GM12878 (cell line): ENCODE results near the gene SRRM5. TPM values are rescaled to one million over a fixed set of nuclear protein-coding genes. Genes with fewer than 3 reads are reported as not detected.

Source experiments
- ATAC-seq: fragments of 200-7000 bp; cut with Tn5 transposase; 3 replicates; pipeline ENCODE4 v1.9.1; 2020; ENCODE audit warnings: mild to moderate bottlenecking, moderate library complexity
- BruUV-seq: library from RNA; stranded (reverse); fragments of 400-500 nt; replicated peaks from 2 replicates; lab custom pipeline; 2021; lab: Mats Ljungman, UMichigan
- CTCF ChIA-PET: fragments of 300-600 bp; sonication (Branson Sonifier 250); formaldehyde crosslinking; extraction: SDS; loops from one replicate; lab custom pipeline; 2021; ENCODE audit warnings: inconsistent platforms; lab: Yijun Ruan, JAX
- POLR2A ChIA-PET: fragments of 350-600 bp; formaldehyde crosslinking; extraction: SDS; loops from one replicate; lab custom pipeline; 2021; ENCODE audit warnings: inconsistent platforms; lab: Charles Lee
- RAD21 ChIA-PET: fragments of 300-600 bp; sonication (Branson Sonifier 250); formaldehyde crosslinking; loops from one replicate; lab custom pipeline; 2023; ENCODE audit warnings: antibody characterized with exemption; ENCODE audit not compliant: unreplicated experiment; lab: Charles Lee
- SMC1A ChIA-PET: fragments of 300-600 bp; sonication (Branson Sonifier 250); formaldehyde crosslinking; loops from one replicate; lab custom pipeline; 2023; ENCODE audit not compliant: unreplicated experiment, uncharacterized antibody; lab: Charles Lee
- DNase-seq: peaks from one replicate; pipeline ENCODE4 v3.0.0-alpha.2; 2011; ENCODE audit warnings: low read depth, low spot score
- FAIRE-seq: peaks from 3 replicates; lab custom pipeline; 2011; peaks lifted over from hg19 to GRCh38; lab: Jason Lieb, UNC
- H2AFZ ChIP-seq: 2 replicates; pipeline ENCODE4 v1.6.0; 2011; ENCODE audit warnings: low read depth, low read length, control low read depth; ENCODE audit not compliant: control insufficient read depth
- H3K27ac ChIP-seq: 2 replicates; pipeline ENCODE4 v1.5.1; 2011; ENCODE audit warnings: control low read depth; ENCODE audit not compliant: control insufficient read depth, insufficient read depth
- H3K27me3 ChIP-seq, 2 experiments: replicated peaks in 1 of 2; 2 replicates each; pipeline versions ENCODE4 v1.6.0 to v1.6.1; 2011; ENCODE audit warnings: low read length in 1 of 2; ENCODE audit not compliant: control insufficient read depth in 2 of 2, insufficient read depth in 2 of 2
- H3K36me3 ChIP-seq, 2 experiments: 2 replicates each; pipeline ENCODE4 v1.5.1; 2011; ENCODE audit warnings: low read length in 1 of 2; ENCODE audit not compliant: control insufficient read depth in 2 of 2, insufficient read depth in 2 of 2
- H3K4me1 ChIP-seq: 2 replicates; pipeline ENCODE4 v1.6.1; 2011; ENCODE audit warnings: mild to moderate bottlenecking, low read length, moderate library complexity, mixed read lengths; ENCODE audit not compliant: control insufficient read depth, insufficient read depth
- H3K4me2 ChIP-seq: 2 replicates; pipeline ENCODE4 v1.6.0; 2011; ENCODE audit warnings: control low read depth; ENCODE audit not compliant: control insufficient read depth, insufficient read depth
- H3K4me3 ChIP-seq: fragments of 200-600 bp; sonication (generic); 2 replicates; pipeline ENCODE4 v1.5.1; 2016
- H3K79me2 ChIP-seq: 2 replicates; pipeline ENCODE4 v1.6.0; 2011; ENCODE audit warnings: low read length; ENCODE audit not compliant: control insufficient read depth, insufficient read depth
- H3K9ac ChIP-seq: 2 replicates; pipeline ENCODE4 v1.8.0; 2011; ENCODE audit warnings: low read length, control low read depth, mixed read lengths; ENCODE audit not compliant: control insufficient read depth, insufficient read depth
- H3K9me3 ChIP-seq: replicated peaks from 3 replicates; pipeline ENCODE4 v1.5.1; 2011; ENCODE audit warnings: mild to moderate bottlenecking, low read length; ENCODE audit not compliant: control insufficient read depth, insufficient read depth
- H4K20me1 ChIP-seq: 2 replicates; pipeline ENCODE4 v1.6.0; 2011; ENCODE audit not compliant: control insufficient read depth, insufficient read depth
- EZH2 ChIP-seq: IDR thresholded peaks from 2 replicates; pipeline ENCODE4 v1.6.1; 2012; ENCODE audit warnings: low read depth, mild to moderate bottlenecking, control low read depth, inconsistent platforms, low read length, borderline replicate concordance; ENCODE audit not compliant: control insufficient read depth
- HDAC2 ChIP-seq: fragments of 200-600 bp; sonication (generic); IDR thresholded peaks from 2 replicates; pipeline ENCODE4 v1.6.1; 2017
- MYB ChIP-seq: fragments of 150-350 bp; IDR thresholded peaks from 2 replicates; pipeline ENCODE4 v1.6.1; 2014; ENCODE audit warnings: mild to moderate bottlenecking, low read depth, low read length, borderline replicate concordance
- PML ChIP-seq: IDR thresholded peaks from 2 replicates; pipeline ENCODE4 v1.6.1; 2012; ENCODE audit warnings: low read length, inconsistent platforms
- SMAD1 ChIP-seq: fragments of 450-650 bp; IDR thresholded peaks from 2 replicates; pipeline ENCODE4 v1.6.1; 2018; ENCODE audit warnings: mild to moderate bottlenecking, low read depth; ENCODE audit not compliant: partially characterized antibody
- SMC3 ChIP-seq: IDR thresholded peaks from 2 replicates; pipeline ENCODE4 v1.6.1; 2011; ENCODE audit warnings: low read length, improper control_type of control experiment, borderline replicate concordance
- TARDBP ChIP-seq: IDR thresholded peaks from 2 replicates; pipeline ENCODE4 v1.6.1; 2016; ENCODE audit warnings: borderline replicate concordance
- YBX1 ChIP-seq: fragments of 450-650 bp; IDR thresholded peaks from 2 replicates; pipeline ENCODE4 v1.6.1; 2016; ENCODE audit warnings: antibody characterized with exemption
- ZNF622 ChIP-seq: fragments of 450-650 bp; IDR thresholded peaks from 2 replicates; pipeline ENCODE4 v1.6.1; 2017; ENCODE audit warnings: mild to moderate bottlenecking, inconsistent platforms
- ZSCAN29 ChIP-seq: fragments of 450-650 bp; IDR thresholded peaks from 2 replicates; pipeline ENCODE4 v1.6.1; 2017; ENCODE audit warnings: mild to moderate bottlenecking, moderate library complexity
- WGBS: methylation state at CpG from one replicate; pipeline ENCODE4 v1.1.6; 2016; ENCODE audit warnings: low lambda C conversion rate; ENCODE audit not compliant: insufficient replicate concordance, insufficient coverage; ENCODE audit errors: missing lambda C conversion rate; 5-methylcytosine and 5-hydroxymethylcytosine counted together
- in situ Hi-C: fragments of 300-500 bp; cut with MboI; formaldehyde crosslinking; loops from 9 replicates; pipeline ENCODE4 v1.14.3; 2018; ENCODE audit warnings: mixed read lengths
- intact Hi-C: fragments of 100-400 bp; cut with micrococcal nuclease; formaldehyde crosslinking; loops from one replicate; pipeline ENCODE4 v1.14.2; 2022; ENCODE audit not compliant: unreplicated experiment
- polyA plus RNA-seq, 11 experiments: library from polyadenylated mRNA; depleted of rRNA in 4 of 11; unstranded in 6 of 11; stranded (reverse) in 5 of 11; fragments of >200 nt; fragmentation: Nextera tagmentation in 4 of 11; fragmentation: Illumina TruSeq in 1 of 11; extraction: Ambion mirVana in 4 of 11; extraction: Trizol in 1 of 11; gene quantifications; 1 replicate in 1 of 11; 2 replicates in 10 of 11; pipeline versions ENCODE4 v1.2.1 to v1.2.3, GENCODE V29; 2011 to 2016; ENCODE audit warnings: inconsistent platforms in 2 of 11, missing spikeins in 2 of 11, low read depth in 1 of 11
- total RNA-seq, 4 experiments: library from RNA; depleted of rRNA in 3 of 4; stranded (reverse); fragments of >200 nt in 3 of 4; fragmentation: Illumina TruSeq in 1 of 4; extraction: Trizol in 1 of 4; gene quantifications; 2 replicates each; pipeline versions ENCODE4 v1.2.1 to v1.2.3, GENCODE V29; 2013 to 2021
- TF ChIP-seq, protein P1 (sequence below): fragments of 450-650 bp; IDR thresholded peaks from 2 replicates; pipeline ENCODE4 v1.6.1; 2018; ENCODE audit warnings: borderline replicate concordance, mild to moderate bottlenecking; ENCODE audit not compliant: partially characterized antibody
- TF ChIP-seq, protein P2 (sequence below): IDR thresholded peaks from 2 replicates; pipeline ENCODE4 v1.6.1; 2011; ENCODE audit warnings: low read depth, mild to moderate bottlenecking, low read length, moderate library complexity, borderline replicate concordance; ENCODE audit errors: extremely low read depth
- TF ChIP-seq, protein P3 (sequence below): fragments of 450-650 bp; formaldehyde crosslinking; IDR thresholded peaks from 2 replicates; pipeline ENCODE4 v1.4.0; 2022; ENCODE audit warnings: mild to moderate bottlenecking, moderate library complexity

The SRRM5 gene
- total and polyA plus RNA-seq, 10 of the 15 experiments (the other 5 are each of a cell fraction or from before 2014, with no cell fraction given): 0.06 to 0.38 (median 0.24) TPM; not detected in 2

DNA sequence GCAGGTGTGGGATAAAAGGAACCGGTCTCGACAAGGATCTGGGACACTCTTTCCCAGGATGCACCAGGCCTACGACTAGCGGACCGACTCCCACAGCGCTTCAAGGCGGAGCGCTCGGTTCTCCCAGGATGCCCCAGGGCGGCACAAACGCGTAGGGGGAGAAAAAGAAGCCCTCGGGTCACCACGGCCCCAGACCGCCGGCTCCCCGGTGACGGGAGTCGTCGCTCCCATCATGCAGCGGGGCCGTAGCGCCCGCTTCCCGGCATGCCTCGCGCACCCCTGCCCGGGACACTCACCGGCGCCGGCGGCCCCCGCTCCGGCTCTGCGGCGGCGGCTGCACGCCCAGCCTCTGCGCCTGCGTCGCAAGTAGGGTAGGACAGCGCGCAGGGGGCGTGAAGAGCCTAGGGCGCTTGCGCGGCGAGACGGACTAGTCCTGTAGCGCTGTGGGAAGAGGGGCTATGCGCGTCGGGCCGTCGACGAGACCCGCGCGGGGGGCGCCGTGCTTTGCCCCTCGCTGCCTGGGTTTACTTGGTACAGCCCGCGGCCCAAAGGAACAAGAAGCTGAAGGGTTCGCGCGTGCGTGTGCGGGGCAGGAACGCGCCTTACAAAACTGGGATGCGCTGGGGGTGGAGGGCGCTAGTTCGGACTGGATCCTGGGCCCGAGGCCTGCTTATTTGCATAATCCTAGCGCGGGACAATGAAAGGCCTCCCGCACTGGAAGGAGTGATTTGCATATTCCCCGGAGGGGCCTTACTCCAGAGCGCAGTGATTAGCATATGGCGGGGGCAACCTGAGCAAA lies 7.6 kb downstream of the SRRM5 start, which contains the start of gene ZNF428:
Gene ZNF428 (minus strand): TSS at position 368 of the 799 bp plus-strand sequence. CDS start 5,325 bp downstream, outside the sequence.
- under 1% methylated on average over 81 of the region's 81 CpGs for WGBS
- in situ Hi-C loops: no loop called here
- ChIA-PET RAD21 (no interaction called here), CTCF (interaction anchor here (0.9 to 1.2 kb wide), 2 partner anchors 25 to 64 kb away, joined by 3 to 4 read pairs; no protein-coding TSS in a partner anchor), POLR2A (no interaction called here), SMC1A (no interaction called here)
- Histone ChIP-seq H3K9ac (peak within 1 kb of the TSS; percentile 85), H3K79me2 (peaks cover 18% of the 10 kb centered on the region), H3K27ac (peak within 1 kb of the TSS; percentile 77), H3K4me3 (peak within 1 kb of the TSS; percentile 82), H3K4me2 (peak within 1 kb of the TSS; percentile 99), H2AFZ (peak within 1 kb of the TSS; percentile 77), H4K20me1 (no peaks in the 10 kb centered on the region), H3K36me3 (no peaks in the 10 kb centered on the region), H3K9me3 (no peaks in the 10 kb centered on the region), H3K4me1 (peaks cover 6% of the 10 kb centered on the region; the same call in 1 of the 2 replicates), H3K27me3 (no peaks in the 10 kb centered on the region)
- ATAC-seq (peak; percentile 95), FAIRE-seq (peak; percentile 92), DNase-seq (peak; percentile 67)
- intact Hi-C loops: loop anchor here (1.0 kb wide), 1 partner anchor 44 kb away; the partner anchor contains the start of genes PINLYP and XRCC1
- no TSS peak for BruUV-seq
- no peak for TF ChIP-seq MYB
- TF ChIP-seq ZNF622: no peak
- no peak for TF ChIP-seq HDAC2
- no peak for TF ChIP-seq EZH2
- 0 out of 2 replicates have a peak, but pooled peaks have one; percentile 18 for TF ChIP-seq ZSCAN29
- TF ChIP-seq SMC3: no peak
- TF ChIP-seq, protein P1, sequence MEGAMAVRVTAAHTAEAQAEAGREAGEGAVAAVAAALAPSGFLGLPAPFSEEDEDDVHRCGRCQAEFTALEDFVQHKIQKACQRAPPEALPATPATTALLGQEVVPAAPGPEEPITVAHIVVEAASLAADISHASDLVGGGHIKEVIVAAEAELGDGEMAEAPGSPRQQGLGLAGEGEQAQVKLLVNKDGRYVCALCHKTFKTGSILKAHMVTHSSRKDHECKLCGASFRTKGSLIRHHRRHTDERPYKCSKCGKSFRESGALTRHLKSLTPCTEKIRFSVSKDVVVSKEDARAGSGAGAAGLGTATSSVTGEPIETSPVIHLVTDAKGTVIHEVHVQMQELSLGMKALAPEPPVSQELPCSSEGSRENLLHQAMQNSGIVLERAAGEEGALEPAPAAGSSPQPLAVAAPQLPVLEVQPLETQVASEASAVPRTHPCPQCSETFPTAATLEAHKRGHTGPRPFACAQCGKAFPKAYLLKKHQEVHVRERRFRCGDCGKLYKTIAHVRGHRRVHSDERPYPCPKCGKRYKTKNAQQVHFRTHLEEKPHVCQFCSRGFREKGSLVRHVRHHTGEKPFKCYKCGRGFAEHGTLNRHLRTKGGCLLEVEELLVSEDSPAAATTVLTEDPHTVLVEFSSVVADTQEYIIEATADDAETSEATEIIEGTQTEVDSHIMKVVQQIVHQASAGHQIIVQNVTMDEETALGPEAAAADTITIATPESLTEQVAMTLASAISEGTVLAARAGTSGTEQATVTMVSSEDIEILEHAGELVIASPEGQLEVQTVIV: no peak
- TF ChIP-seq, protein P2, sequence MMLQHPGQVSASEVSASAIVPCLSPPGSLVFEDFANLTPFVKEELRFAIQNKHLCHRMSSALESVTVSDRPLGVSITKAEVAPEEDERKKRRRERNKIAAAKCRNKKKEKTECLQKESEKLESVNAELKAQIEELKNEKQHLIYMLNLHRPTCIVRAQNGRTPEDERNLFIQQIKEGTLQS: no peak
- TF ChIP-seq YBX1: no peak
- peak; percentile 18 for TF ChIP-seq SMAD1
- TF ChIP-seq TARDBP: 0 out of 2 replicates have a peak, but pooled peaks have one; percentile 30
- TF ChIP-seq, protein P3, sequence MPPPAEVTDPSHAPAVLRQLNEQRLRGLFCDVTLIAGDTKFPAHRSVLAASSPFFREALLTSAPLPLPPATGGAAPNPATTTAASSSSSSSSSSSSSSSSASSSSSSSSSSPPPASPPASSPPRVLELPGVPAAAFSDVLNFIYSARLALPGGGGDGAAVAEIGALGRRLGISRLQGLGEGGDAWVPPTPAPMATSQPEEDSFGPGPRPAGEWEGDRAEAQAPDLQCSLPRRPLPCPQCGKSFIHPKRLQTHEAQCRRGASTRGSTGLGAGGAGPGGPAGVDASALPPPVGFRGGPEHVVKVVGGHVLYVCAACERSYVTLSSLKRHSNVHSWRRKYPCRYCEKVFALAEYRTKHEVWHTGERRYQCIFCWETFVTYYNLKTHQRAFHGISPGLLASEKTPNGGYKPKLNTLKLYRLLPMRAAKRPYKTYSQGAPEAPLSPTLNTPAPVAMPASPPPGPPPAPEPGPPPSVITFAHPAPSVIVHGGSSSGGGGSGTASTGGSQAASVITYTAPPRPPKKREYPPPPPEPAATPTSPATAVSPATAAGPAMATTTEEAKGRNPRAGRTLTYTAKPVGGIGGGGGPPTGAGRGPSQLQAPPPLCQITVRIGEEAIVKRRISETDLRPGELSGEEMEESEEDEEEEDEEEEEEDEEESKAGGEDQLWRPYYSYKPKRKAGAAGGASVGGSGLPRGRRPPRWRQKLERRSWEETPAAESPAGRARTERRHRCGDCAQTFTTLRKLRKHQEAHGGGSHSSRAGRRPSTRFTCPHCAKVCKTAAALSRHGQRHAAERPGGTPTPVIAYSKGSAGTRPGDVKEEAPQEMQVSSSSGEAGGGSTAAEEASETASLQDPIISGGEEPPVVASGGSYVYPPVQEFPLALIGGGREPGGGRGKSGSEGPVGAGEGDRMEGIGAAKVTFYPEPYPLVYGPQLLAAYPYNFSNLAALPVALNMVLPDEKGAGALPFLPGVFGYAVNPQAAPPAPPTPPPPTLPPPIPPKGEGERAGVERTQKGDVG (CRISPR knock-in tag): no peak
- TF ChIP-seq PML: peak; percentile 75
